ENCODE measurements around the gene TUBGCP6. TPM values are rescaled to one million over a fixed set of nuclear protein-coding genes. Genes with fewer than 3 reads are reported as not detected.

The TUBGCP6 gene
- total and polyA plus RNA-seq, 5 donors, result 20.4 to 22.8 (median 22.6) TPM

DNA sequence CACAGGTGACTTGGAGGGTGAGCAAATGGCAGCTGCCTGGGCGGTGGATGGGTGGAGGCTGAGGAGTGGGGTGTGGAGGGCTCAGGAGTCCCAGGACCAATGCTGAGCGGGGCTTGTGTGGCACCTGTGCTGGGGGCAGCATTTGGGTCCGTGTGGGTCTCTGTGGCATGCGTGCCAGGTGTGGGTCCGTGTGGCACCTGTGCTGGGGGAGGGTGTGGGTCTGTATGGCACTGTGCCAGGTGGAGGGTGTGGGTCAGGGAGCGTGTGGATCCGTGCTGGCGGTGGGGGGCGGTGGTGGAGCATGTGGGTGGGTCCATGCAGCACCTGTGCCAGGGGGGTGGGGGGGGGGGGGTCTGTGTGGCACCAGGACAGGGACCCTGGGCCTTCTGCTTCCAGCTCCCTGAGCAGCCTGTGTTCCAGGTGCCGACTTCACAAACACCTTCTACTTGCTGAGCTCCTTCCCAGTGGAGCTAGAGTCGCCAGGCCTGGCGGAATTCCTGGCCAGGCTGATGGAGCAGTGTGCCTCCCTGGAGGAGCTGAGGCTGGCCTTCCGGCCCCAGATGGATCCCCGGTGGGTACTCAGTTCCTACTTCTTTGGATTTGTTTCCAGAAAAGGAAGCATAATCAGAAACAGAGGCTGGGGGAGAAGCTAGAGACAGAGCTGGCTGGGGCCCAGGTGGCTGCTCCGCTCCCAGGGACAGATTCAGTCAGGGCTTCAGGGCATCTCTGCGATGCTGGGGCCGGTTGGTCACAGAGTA is 29.3 kb downstream of the TUBGCP6 start:
- intact Hi-C loops (cut with DNase I), result loop anchor here in 1 of 4 donors (10.0 kb wide), 1 partner anchor 281 kb away; no protein-coding TSS in a partner anchor
- Histone ChIP-seq H3K27ac (ENCODE audit: low read length) (no peak overlapping the region), H3K27me3 (ENCODE audit: control insufficient read depth, insufficient read depth) (no peaks in the 10 kb centered on the region), H3K4me3 (ENCODE audit: low read length) (no peak overlapping the region), H3K4me1 (ENCODE audit: control insufficient read depth, insufficient read depth, low read length) (no peaks in the 10 kb centered on the region), H3K9me3 (ENCODE audit: control insufficient read depth, low read length) (no peaks in the 10 kb centered on the region)
- ATAC-seq, result no peak
- 67% methylated on average over 17 of the region's 17 CpGs for WGBS
- DNase-seq, result peak; percentile 32 to 66 (median 55)

GRCh38 chr22:50213263-50213662 is 31.6 kb downstream of the TUBGCP6 start:
- no peaks in the 10 kb centered on the region for H3K4me1 ChIP-seq (ENCODE audit: control insufficient read depth, insufficient read depth, low read length)

GRCh38 chr22:50211147-50211546 is 33.7 kb downstream of the TUBGCP6 start:
- intact Hi-C loops (cut with DNase I), result loop anchor here in 2 of 4 donors (5.0 to 10.0 kb wide), 2 partner anchors 64 to 276 kb away; no protein-coding TSS in a partner anchor
- Histone ChIP-seq H3K27ac (ENCODE audit: low read length) (no peak overlapping the region), H3K4me3 (ENCODE audit: low read length) (no peak overlapping the region), H3K9me3 (ENCODE audit: control insufficient read depth, low read length) (no peaks in the 10 kb centered on the region), H3K4me1 (ENCODE audit: control insufficient read depth, insufficient read depth, low read length) (no peaks in the 10 kb centered on the region), H3K27me3 (ENCODE audit: control insufficient read depth, insufficient read depth) (no peaks in the 10 kb centered on the region)
- DNase-seq (peak in 1 of 3 donors; percentile 4), ATAC-seq (no peak)
- WGBS, result 89% methylated on average over 14 of the region's 14 CpGs

More at GRCh38 chr22:50213263-50213662, 31.6 kb downstream of the TUBGCP6 start:
- no peak for ATAC-seq
- intact Hi-C loops (cut with DNase I), result loop anchor here in 2 of 4 donors (5.0 to 10.0 kb wide), 2 partner anchors 66 to 278 kb away; no protein-coding TSS in a partner anchor
- no peak overlapping the region for H3K4me3 ChIP-seq (ENCODE audit: low read length)
- no peaks in the 10 kb centered on the region for H3K27me3 ChIP-seq (ENCODE audit: control insufficient read depth, insufficient read depth)
- no peak for DNase-seq
- H3K27ac ChIP-seq (ENCODE audit: low read length), result no peak overlapping the region
- 96% methylated on average over 9 of the region's 9 CpGs for WGBS
- H3K9me3 ChIP-seq (ENCODE audit: control insufficient read depth, low read length), result no peaks in the 10 kb centered on the region

DNA sequence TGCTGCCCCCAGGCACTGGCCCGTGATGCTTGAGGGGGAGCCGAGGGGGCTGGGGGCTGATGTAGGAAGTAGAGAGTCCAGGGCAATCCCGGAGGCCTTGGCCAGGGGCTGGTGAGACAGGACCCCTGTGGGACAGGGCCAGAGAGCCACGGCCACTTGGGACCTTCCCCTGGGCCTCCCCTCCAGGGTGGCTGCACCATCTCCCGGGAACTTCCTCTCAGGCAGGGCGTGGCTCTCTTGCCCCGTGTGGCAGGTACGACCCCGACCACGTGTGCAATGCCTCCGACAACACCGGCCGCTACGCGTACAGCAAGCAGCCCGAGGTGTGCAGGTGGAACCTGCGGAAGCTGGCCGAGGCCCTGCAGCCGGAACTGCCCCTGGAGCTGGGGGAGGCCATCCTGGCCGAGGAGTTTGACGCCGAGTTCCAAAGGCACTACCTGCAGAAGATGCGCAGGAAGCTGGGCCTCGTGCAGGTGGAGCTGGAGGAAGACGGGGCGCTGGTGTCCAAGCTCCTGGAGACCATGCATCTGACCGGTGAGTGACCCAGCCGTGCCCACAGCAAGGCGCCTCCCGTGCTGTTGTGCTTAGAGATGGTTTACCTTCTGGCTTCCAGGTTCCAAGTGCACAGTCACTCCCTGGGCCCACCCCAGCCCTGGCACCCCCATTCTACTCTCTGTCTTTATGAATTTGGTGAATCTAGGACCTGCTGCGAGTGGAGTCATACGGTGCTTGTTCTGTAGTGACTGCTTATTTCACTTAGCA is 34.3 kb downstream of the TUBGCP6 start:
- ATAC-seq, result peak in 1 of 2 donors; percentile 3
- 87% methylated on average over 32 of the region's 32 CpGs for WGBS
- intact Hi-C loops (cut with DNase I), result loop anchor here in 2 of 4 donors (5.0 to 10.0 kb wide), 2 partner anchors 63 to 276 kb away; no protein-coding TSS in a partner anchor
- no peaks in the 10 kb centered on the region for H3K4me1 ChIP-seq (ENCODE audit: control insufficient read depth, insufficient read depth, low read length)
- no peak overlapping the region for H3K27ac ChIP-seq (ENCODE audit: low read length)
- no peak overlapping the region for H3K4me3 ChIP-seq (ENCODE audit: low read length)
- no peaks in the 10 kb centered on the region for H3K27me3 ChIP-seq (ENCODE audit: control insufficient read depth, insufficient read depth)
- no peaks in the 10 kb centered on the region for H3K9me3 ChIP-seq (ENCODE audit: control insufficient read depth, low read length)
- peak in 1 of 3 donors; percentile 57 for DNase-seq

DNA sequence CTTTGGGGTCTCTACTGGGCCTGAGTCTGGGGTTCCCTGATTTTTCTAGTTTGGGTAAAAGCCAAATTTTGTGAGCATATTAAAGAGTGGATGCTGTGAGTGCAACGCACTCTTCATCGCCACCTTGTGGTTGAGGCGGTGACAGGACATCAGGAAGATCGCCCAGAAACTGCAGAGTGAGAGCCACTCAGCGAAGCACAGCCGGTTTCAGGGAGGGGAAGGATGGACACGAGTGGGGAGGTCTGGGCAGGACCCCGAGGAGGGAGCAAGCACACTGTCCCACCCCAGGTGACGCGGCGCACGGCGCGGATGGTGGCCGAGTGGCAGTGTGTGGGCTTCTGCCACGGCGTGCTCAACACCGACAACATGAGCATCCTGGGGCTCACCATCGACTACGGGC is 34.9 kb downstream of the TUBGCP6 start:
- H3K4me3 ChIP-seq (ENCODE audit: low read length), result no peak overlapping the region
- no peaks in the 10 kb centered on the region for H3K9me3 ChIP-seq (ENCODE audit: control insufficient read depth, low read length)
- H3K27ac ChIP-seq (ENCODE audit: low read length), result no peak overlapping the region
- DNase-seq, result peak; percentile 77 to 87 (median 79)
- intact Hi-C loops (cut with DNase I), result loop anchor here (5.0 to 10.0 kb wide), 2 partner anchors 63 to 275 kb away; no protein-coding TSS in a partner anchor
- WGBS, result 61% methylated on average over 20 of the region's 20 CpGs
- no peaks in the 10 kb centered on the region for H3K4me1 ChIP-seq (ENCODE audit: control insufficient read depth, insufficient read depth, low read length)
- peak; percentile 7 to 28 for ATAC-seq
- H3K27me3 ChIP-seq (ENCODE audit: control insufficient read depth, insufficient read depth), result no peaks in the 10 kb centered on the region

- H3K9me3 ChIP-seq (ENCODE audit: control insufficient read depth, low read length), result no peaks in the 10 kb centered on the region
- ATAC-seq (peak; percentile 5 to 12), DNase-seq (peak in 2 of 3 donors; percentile 54 to 64)
- no peak overlapping the region for H3K4me3 ChIP-seq (ENCODE audit: low read length)
- intact Hi-C loops (cut with DNase I), result loop anchor here in 2 of 4 donors (5.0 kb wide), 1 partner anchor 62 kb away; no protein-coding TSS in a partner anchor
- H3K27me3 ChIP-seq (ENCODE audit: control insufficient read depth, insufficient read depth), result no peaks in the 10 kb centered on the region
- no peaks in the 10 kb centered on the region for H3K4me1 ChIP-seq (ENCODE audit: control insufficient read depth, insufficient read depth, low read length)
- WGBS, result 79% methylated on average over 31 of the region's 31 CpGs
- no peak overlapping the region for H3K27ac ChIP-seq (ENCODE audit: low read length)
Measured at GRCh38 chr22:50208939-50209892, 35.6 kb downstream of the TUBGCP6 start.

DNA sequence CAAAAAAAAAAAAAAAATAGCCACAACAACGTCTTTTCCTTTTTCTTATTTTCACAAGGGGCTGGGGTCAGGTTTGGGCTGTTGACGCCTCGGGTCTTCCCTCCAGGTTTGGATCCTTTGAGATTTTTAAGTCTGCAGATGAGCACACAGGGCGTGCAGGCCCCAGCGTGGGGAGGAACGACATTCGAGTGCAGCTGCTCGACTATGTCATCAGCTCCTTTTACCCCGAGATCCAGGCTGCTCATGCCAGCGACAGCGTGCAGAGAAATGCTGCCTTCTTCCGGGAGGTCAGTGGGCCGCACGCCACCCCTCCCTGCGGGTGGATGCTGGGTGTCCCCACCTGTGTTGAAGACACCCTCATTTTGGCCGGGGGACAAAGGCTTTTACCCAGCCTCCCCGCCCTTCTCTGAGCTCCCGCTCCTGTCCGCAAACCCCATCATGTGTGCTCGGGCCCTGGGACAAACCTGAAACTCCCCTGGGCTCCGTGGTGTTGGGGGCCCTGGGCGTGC is 36.3 kb downstream of the TUBGCP6 start:
- intact Hi-C loops (cut with DNase I), result loop anchor here in 2 of 4 donors (5.0 kb wide), 1 partner anchor 61 kb away; no protein-coding TSS in a partner anchor
- no peaks in the 10 kb centered on the region for H3K9me3 ChIP-seq (ENCODE audit: control insufficient read depth, low read length)
- ATAC-seq, result no peak
- no peak overlapping the region for H3K27ac ChIP-seq (ENCODE audit: low read length)
- H3K4me3 ChIP-seq (ENCODE audit: low read length), result no peak overlapping the region
- 84% methylated on average over 22 of the region's 22 CpGs for WGBS
- no peaks in the 10 kb centered on the region for H3K27me3 ChIP-seq (ENCODE audit: control insufficient read depth, insufficient read depth)
- no peak for DNase-seq
- H3K4me1 ChIP-seq (ENCODE audit: control insufficient read depth, insufficient read depth, low read length), result no peaks in the 10 kb centered on the region

DNA sequence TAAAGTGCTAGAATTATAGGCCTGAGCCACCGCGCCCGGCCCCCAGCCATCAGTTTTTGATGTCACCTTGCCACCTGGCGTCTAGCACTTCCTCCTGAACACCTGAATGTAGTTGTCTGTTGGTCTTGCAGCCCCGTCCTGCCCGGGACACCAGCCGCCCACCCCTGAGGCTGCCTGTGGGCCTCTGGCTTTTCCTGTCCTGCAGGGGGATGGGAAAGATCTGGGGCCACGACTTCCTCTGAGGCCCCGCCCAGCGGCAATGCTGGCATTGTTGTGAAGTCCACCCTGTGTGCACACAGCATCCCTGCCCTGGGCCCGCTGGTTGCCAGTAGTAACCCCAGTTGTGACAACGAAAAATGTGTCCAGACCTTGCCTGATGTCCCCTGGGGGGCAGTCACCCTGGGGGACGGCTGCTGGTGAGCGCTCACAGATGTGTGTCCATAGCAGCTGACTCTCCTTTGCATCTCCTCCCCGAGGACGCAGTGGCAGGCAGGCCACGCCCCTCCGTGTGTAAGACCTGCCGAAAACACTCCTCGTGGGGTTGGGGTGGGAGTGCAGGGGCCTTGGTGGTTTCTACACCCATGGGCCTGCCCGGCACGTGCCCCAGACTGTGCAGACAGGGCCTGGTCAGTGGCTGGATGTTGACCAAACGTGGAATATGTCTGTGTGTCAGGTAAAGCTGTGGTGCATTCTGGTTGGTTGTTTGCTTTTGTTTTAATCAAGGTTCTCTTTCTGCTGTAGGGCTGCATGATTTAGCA is 37.3 kb downstream of the TUBGCP6 start:
- Histone ChIP-seq H3K27me3 (ENCODE audit: control insufficient read depth, insufficient read depth) (no peaks in the 10 kb centered on the region), H3K27ac (ENCODE audit: low read length) (no peak overlapping the region), H3K9me3 (ENCODE audit: control insufficient read depth, low read length) (no peaks in the 10 kb centered on the region), H3K4me3 (ENCODE audit: low read length) (no peak overlapping the region), H3K4me1 (ENCODE audit: control insufficient read depth, insufficient read depth, low read length) (no peaks in the 10 kb centered on the region)
- intact Hi-C loops (cut with DNase I), result loop anchor here in 3 of 4 donors (2.0 to 5.0 kb wide), 2 partner anchors 59 to 60 kb away; no protein-coding TSS in a partner anchor
- peak; percentile 37 to 72 (median 69) for DNase-seq
- 65% methylated on average over 23 of the region's 23 CpGs for WGBS
- ATAC-seq, result peak in 1 of 2 donors; percentile 6

- peak; percentile 68 to 76 for ATAC-seq
- Histone ChIP-seq H3K27me3 (ENCODE audit: control insufficient read depth, insufficient read depth) (no peaks in the 10 kb centered on the region), H3K4me1 (ENCODE audit: control insufficient read depth, insufficient read depth, low read length) (peaks cover 2% of the 10 kb centered on the region), H3K9me3 (ENCODE audit: control insufficient read depth, low read length) (no peaks in the 10 kb centered on the region), H3K27ac (ENCODE audit: low read length) (peak overlapping the region; percentile 1), H3K4me3 (ENCODE audit: low read length) (no peak overlapping the region)
- 23% methylated on average over 10 of the region's 10 CpGs for WGBS
- intact Hi-C loops (cut with DNase I), result loop anchor here in 3 of 4 donors (2.0 to 5.0 kb wide), 2 partner anchors 58 to 59 kb away; no protein-coding TSS in a partner anchor
- DNase-seq, result peak; percentile 82 to 90 (median 89)
Measured at GRCh38 chr22:50206599-50206998, 38.2 kb downstream of the TUBGCP6 start.

Data from right cardiac atrium (tissue), 5 donors.